IPS-15b (cell line): ENCODE data around the gene OSBP2.

Experiments used
- H3K27me3 ChIP-seq: one replicate; pipeline ENCODE4 v1.6.1; 2013; ENCODE audit warnings: low read length; ENCODE audit not compliant: control insufficient read depth, insufficient read depth
- H3K36me3 ChIP-seq: one replicate; pipeline ENCODE4 v1.6.1; 2013; ENCODE audit warnings: low read length; ENCODE audit not compliant: control insufficient read depth, insufficient read depth
- H3K4me1 ChIP-seq: one replicate; pipeline ENCODE4 v1.6.1; 2013; ENCODE audit warnings: mild to moderate bottlenecking, low read length; ENCODE audit not compliant: control insufficient read depth, insufficient read depth
- H3K4me3 ChIP-seq: one replicate; pipeline ENCODE4 v1.5.1; 2013; ENCODE audit warnings: low read depth, low read length
- H3K9ac ChIP-seq: one replicate; pipeline ENCODE4 v1.6.1; 2013; ENCODE audit warnings: low read depth, mild to moderate bottlenecking, low read length
- H3K9me3 ChIP-seq: one replicate; pipeline ENCODE4 v1.6.1; 2013; ENCODE audit warnings: mild to moderate bottlenecking, low read length; ENCODE audit not compliant: control insufficient read depth, insufficient read depth

The OSBP2 gene

DNA sequence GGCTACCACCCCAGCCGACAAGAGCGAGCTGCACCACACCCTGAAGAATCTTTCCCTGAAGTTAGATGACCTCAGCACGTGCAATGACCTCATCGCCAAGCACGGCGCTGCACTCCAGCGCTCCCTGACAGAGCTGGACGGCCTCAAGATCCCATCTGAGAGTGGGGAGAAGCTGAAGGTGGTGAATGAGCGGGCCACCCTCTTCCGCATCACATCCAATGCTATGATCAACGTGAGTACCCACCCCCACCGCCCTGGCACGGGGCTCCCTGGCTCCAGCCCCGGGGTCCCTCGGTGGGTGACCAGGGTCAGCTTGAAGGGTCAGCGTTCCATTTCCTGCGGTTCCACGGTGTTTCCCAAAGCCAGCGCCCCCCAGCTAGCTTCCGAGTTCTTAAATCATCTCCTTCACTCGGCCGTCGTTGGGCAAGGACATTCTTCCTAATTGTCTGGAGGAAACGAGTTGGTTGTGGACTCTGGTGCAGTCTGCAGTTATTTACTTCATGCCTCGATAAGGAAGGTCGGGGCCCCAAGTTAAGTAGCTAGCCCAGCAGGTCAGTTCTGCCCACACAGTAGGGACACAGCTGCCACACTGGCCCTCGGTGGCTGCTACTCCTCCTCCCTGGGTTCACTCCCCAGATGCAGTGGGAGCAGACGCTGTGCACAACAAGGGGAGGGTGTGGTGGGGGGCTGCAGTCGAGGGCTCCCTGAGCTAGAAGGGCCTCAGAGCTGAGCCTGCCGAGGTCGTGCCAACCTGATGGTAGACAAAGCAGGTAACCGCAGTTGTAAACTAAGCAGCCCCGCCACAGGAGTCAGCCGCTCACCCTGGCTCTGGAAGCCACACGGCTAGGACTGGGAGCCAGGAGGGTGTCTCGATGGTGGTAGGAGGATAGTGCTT is 176.0 kb downstream of the OSBP2 start:
- H3K9ac ChIP-seq, result no peak overlapping the region
- no peaks in the 10 kb centered on the region for H3K27me3 ChIP-seq
- no peaks in the 10 kb centered on the region for H3K36me3 ChIP-seq
- no peaks in the 10 kb centered on the region for H3K4me1 ChIP-seq
- H3K4me3 ChIP-seq, result no peak overlapping the region
- no peaks in the 10 kb centered on the region for H3K9me3 ChIP-seq

DNA sequence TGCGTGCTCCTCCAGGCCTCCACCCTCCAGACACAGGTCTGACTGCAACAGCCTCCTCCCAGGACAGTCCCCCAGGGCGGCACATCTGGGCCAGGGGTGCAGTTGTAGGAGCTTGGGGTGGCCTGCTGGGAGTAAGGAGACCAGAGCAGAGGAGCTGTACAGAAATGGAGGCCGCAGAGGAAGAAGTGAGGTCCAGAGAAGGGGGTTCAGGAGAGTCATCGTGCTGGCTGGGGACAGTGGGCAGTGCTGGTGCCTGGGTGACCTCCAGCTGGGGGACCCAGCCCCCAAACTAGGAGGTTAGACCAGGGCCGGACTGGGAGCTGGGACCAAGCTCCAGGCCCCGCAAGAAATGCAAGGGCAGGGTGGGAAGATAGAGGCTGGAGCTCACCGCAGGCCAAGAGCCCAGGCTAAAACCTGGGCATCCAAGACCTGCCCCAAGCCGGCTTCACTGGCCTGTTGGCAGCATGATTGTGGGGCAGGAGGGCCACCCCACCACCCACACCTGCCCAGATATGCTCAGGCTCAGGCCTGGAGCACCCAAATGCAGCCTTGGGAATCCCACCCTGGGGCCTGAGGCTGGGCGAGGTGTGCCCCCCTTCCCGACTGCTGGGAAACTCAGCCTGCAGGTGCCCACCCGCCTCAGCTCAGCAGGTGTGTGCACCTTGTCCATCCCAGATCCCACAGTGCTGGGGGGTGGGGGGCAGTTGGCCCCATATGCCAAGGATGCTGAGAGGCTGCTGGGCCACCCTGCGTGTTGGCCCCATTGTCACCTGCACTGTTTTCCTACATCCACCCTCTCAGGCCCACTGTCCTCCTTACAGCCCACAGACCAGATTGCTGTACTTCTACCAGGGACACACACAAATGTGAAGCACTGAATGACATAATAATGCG is 177.0 kb downstream of the OSBP2 start:
- Histone ChIP-seq H3K4me3 (no peak overlapping the region), H3K4me1 (no peaks in the 10 kb centered on the region), H3K27me3 (no peaks in the 10 kb centered on the region), H3K9ac (no peak overlapping the region), H3K36me3 (no peaks in the 10 kb centered on the region), H3K9me3 (no peaks in the 10 kb centered on the region)

DNA sequence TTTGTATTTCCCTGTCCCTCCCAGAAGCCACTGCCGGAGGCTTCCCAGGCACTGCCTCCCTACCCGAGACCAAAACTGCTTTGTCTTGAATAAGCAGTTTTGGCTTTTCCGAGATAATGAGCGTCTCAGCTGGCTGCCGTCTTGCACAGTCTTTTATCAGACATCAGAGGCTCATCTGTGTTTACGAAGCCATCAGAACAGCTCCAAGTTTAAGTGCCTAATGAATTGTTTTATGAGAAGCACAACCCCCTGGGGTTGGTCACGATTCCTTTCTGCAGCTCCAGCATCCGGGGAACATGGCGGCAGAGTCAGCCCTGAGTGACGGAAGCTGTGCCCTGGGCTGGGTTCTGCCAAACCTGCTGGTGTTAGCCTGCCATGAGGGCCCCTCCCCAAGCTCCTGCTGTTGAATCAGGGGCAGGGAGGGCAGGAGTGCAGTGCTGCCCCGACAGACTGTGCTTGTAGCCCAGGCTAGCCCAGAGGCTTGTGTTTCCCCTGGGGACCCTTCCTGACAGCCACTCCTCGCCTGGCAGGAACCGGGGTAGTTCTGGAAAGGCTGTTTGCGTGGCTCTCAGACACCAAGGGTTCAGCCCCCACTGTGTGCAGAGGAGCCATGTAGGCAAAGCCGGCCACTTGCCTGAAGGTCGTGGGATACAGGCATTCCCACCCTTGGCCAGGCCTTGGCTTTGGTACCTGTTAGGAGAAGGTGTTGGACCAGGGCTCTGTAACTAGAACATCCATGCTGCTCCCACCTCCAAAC is 177.8 kb downstream of the OSBP2 start:
- Histone ChIP-seq H3K4me3 (no peak overlapping the region), H3K27me3 (no peaks in the 10 kb centered on the region), H3K36me3 (no peaks in the 10 kb centered on the region), H3K4me1 (no peaks in the 10 kb centered on the region), H3K9me3 (no peaks in the 10 kb centered on the region), H3K9ac (no peak overlapping the region)

DNA sequence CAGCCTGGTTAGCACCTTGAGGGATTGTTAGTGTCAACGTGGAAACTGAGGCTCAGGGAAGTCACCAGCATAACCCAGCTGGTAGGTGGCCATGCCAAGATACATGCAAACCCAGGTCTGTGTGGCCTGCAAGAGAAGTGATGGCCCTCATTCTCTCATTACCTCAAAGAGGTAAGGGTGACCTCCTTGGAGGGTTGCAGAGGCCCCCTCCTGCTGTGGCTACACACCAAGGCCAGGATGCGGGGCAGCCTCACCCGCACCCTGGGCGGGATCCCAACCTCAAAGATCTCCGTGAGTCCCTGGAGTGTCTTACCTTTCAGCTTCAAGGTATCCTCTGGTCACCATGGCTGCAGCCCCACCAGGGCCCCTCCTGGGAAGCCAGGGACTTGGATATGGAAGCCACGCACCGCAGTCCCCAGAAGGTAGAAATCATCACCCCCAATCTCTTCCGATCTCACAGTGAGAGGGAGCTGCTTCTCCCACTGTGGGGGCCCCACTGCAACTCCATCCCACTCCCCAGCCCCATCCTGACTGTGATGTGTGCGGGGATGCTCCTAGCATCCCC is 178.5 kb downstream of the OSBP2 start:
- H3K4me1 ChIP-seq, result no peaks in the 10 kb centered on the region
- H3K4me3 ChIP-seq, result no peak overlapping the region
- H3K9me3 ChIP-seq, result no peaks in the 10 kb centered on the region
- H3K36me3 ChIP-seq, result no peaks in the 10 kb centered on the region
- H3K9ac ChIP-seq, result no peak overlapping the region
- H3K27me3 ChIP-seq, result no peaks in the 10 kb centered on the region

DNA sequence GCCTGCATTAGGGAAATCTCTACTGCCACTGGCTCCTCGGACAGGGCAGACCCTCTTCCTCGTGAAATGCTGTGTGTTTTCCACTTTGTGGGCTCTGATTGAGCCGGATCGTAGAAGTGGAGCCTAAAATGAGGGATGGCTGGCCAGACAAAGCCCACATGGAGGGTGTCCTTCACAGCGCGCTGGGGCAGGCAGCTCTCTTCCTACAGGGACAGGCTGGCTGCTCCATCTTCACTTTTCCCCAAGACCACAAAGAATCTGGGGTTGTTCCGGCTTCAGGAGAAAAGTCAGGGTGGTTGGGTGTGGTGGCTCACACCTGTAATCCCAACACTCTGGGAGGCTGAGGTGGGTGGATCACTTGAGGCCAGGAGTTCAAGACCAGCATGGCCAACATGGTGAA is 179.0 kb downstream of the OSBP2 start:
- Histone ChIP-seq H3K4me1 (no peaks in the 10 kb centered on the region), H3K9me3 (no peaks in the 10 kb centered on the region), H3K27me3 (no peaks in the 10 kb centered on the region), H3K4me3 (no peak overlapping the region), H3K36me3 (no peaks in the 10 kb centered on the region), H3K9ac (no peak overlapping the region)

DNA sequence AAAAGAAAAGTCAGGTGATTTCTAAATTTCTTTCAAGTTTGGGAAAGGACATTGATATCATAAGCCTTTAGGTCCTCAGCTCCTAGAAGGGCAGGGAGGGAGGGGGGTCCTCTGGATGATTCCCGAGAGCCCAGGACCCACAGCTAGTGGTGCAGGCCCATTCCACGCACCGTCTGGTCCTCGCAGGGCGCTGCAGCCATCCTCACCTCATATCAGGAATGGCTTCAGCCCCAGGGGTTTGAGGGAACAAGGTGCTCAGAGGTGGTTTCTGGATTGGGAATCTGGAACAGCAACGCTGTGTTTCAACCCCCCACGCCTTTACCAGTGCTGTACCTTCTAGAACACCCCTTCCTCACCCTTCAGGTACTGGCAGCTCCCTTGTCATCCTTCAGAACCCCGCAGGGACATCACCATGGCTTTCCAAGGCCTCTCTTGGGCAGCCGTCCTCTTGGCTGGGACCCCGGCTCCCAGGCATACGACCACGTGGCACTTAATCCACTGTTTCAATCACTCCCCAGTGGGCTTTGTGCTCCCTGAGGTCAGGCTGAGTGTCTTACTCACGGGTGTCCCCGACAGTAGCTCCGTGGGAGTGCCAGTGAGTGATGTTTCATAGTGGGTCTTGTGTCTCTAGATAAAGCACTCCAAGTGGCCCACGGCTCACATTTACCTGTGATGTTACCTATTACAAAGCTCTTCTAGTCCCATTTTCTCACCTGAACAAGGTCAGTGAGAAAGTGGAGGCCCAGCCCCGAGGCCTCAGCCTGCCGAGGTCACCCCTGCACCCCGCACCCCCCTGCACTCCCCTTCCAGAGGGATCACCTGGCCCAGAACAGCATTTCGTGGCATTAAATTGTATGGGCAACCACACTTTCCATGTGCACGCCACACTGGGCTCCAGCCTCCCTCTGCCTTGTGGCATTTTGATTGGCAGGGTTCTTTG is 180.0 kb downstream of the OSBP2 start:
- Histone ChIP-seq H3K27me3 (no peaks in the 10 kb centered on the region), H3K36me3 (no peaks in the 10 kb centered on the region), H3K9ac (no peak overlapping the region), H3K9me3 (no peaks in the 10 kb centered on the region), H3K4me3 (no peak overlapping the region), H3K4me1 (no peaks in the 10 kb centered on the region)

DNA sequence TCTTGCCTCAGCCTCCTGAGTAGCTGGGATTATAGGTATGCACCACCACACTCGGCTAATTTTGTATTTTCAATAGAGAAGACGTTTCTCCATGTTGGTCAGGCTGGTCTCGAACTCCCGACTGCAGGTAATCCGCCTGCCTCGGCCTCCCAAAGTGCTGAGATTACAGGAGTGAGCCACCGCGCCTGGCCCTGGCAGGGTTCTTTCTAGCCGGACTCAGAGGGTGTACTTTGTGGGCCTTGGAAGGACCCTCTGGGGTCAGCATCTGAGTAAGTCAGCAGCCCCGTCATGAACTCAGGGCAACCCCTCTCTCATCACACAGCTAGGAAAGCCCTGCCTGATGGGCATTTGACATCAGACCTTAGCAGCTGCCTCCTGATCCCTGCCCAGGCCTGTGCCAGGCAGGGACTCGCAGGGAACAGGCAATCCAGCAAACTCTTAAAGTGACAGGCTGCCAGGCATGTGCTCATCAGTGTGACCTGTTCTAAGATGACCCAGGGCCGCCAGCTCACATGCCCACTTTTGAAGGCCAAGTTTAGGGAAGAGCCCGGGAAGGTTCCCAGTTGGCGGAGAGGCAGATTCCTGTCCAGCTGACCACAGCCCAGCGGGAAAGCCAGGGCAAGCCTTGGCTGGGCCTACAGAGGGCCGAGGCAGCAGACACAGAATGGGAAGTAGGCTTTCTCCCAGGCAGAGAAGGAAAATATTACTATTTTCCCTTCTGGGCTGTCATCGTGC is 181.0 kb downstream of the OSBP2 start:
- no peaks in the 10 kb centered on the region for H3K36me3 ChIP-seq
- H3K9me3 ChIP-seq, result no peaks in the 10 kb centered on the region
- no peaks in the 10 kb centered on the region for H3K27me3 ChIP-seq
- H3K4me3 ChIP-seq, result no peak overlapping the region
- no peaks in the 10 kb centered on the region for H3K4me1 ChIP-seq
- H3K9ac ChIP-seq, result no peak overlapping the region

DNA sequence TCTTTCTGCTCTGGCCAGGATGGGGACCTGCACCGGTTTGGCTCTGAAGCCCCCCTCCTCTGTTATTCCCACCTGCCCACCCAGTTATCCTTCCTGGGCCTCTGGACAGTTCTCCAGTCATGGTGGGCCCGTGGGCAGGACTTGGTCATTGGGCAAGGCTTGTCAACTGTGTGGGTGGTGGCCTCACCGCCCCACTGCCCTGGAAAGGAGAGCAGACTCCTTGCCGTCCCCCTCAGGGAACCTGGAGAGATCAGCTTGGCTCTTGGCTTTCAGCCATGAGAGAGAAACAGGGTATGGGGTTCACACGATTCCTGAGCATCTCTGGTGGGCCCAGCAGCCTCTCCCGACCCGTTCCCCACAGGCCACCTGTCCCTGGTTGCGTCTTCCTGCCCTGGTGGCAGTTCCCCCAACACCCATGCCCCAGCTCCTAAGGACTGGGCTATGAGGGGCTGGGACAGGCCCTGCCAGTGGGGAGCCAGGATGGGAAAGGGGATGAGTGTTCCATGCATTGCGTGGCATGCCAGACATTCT is 181.6 kb downstream of the OSBP2 start:
- H3K36me3 ChIP-seq, result no peaks in the 10 kb centered on the region
- H3K9ac ChIP-seq, result no peak overlapping the region
- no peaks in the 10 kb centered on the region for H3K4me1 ChIP-seq
- no peaks in the 10 kb centered on the region for H3K27me3 ChIP-seq
- no peak overlapping the region for H3K4me3 ChIP-seq
- no peaks in the 10 kb centered on the region for H3K9me3 ChIP-seq

DNA sequence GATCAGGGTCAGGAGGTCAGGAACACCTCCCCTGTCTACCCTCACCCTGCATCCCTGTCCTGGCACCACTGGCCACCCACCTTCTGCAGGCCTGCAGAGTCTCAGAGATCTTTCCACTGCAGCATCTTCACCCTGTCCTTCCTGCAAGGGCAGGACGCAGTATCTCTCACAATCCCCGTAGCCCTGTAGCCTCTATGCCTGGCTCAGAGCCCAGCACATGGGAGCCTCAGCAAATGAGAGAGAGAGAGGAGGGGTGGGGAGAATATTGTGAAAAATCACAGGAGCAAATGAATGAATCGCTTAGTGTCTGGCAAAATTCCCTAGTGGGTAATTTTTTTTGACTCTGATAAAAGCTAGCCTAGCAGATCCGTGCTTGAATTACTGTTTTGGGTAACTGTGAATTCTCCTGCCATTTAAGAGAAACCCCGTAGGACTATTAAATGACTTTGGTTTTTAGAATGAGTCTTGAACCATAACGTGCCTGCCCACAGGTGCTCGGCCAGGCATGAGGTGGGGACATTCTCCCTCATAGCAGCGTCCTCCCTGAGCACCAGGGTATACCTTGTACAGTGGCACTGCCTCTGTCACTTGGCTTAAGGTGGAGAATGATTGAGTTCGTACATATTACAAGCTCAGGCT is 182.4 kb downstream of the OSBP2 start:
- no peaks in the 10 kb centered on the region for H3K4me1 ChIP-seq
- no peak overlapping the region for H3K4me3 ChIP-seq
- H3K9ac ChIP-seq, result no peak overlapping the region
- no peaks in the 10 kb centered on the region for H3K27me3 ChIP-seq
- no peaks in the 10 kb centered on the region for H3K36me3 ChIP-seq
- no peaks in the 10 kb centered on the region for H3K9me3 ChIP-seq
